Thyroid gland (tissue), 4 donors: ENCODE data around the gene PLAC1.

Experiments used
- CTCF ChIP-seq, 6 experiments: fragments of 200-600 bp in 3 of 6; fragments of 450-650 bp in 3 of 6; sonication (generic) in 3 of 6; IDR thresholded peaks; one replicate each; pipeline ENCODE4 v1.5.1; 2016 to 2019; ENCODE audit warnings: antibody characterized with exemption in 6 of 6, mild to moderate bottlenecking in 2 of 6, inconsistent platforms in 1 of 6, moderate library complexity in 1 of 6
- POLR2A ChIP-seq, 2 donors: fragments of 450-650 bp; IDR thresholded peaks; one replicate each; pipeline ENCODE4 v1.6.1; 2017; ENCODE audit warnings: antibody characterized with exemption in 2 of 2, mild to moderate bottlenecking in 2 of 2, moderate library complexity in 1 of 2

- TF ChIP-seq CTCF (IDR thresholded peaks at IDR 0.05) (no peak), POLR2A (IDR thresholded peaks at IDR 0.05) (no peak)
Measured at GRCh38 chrX:134624046-134624430, 34.2 kb downstream of the PLAC1 start.
